ENCODE data around the gene TTC38. TPM values are rescaled to one million over a fixed set of nuclear protein-coding genes. Genes with fewer than 3 reads are reported as not detected.
"Not testable (repeated sequence)": the region's sequence is repeated elsewhere in the genome, so short reads cannot be mapped to it uniquely, and the experiment has no call there.

TTC38 gene
- total and polyA plus RNA-seq, 9 donors, result 15.6 to 29.1 (median 19.3) TPM

GRCh38 chr22:46260038-46260437 lies 7.8 kb upstream of the TTC38 start:
- DNase-seq, result no peak
- Histone ChIP-seq H3K27me3 (ENCODE audit: control insufficient read depth, insufficient read depth, low read length) (peaks cover 46% of the 10 kb centered on the region), H3K36me3 (ENCODE audit: control insufficient read depth, insufficient read depth, low read length) (no peaks in the 10 kb centered on the region), H3K9me3 (replicated peaks; ENCODE audit: control insufficient read depth, low read depth, low read length) (no peaks in the 10 kb centered on the region), H3K27ac (ENCODE audit: low read length) (no peak overlapping the region), H3K4me3 (ENCODE audit: low read length) (no peak overlapping the region), H3K4me1 (ENCODE audit: control insufficient read depth, insufficient read depth, low read length) (peaks cover 6% of the 10 kb centered on the region)
- 71% methylated on average over 6 of the region's 6 CpGs for WGBS (ENCODE audit: insufficient coverage)

GRCh38 chr22:46262449-46263215 lies 5.2 kb upstream of the TTC38 start:
- 5% methylated on average over 109 of the region's 109 CpGs for WGBS (ENCODE audit: insufficient coverage)
- DNase-seq, result peak; percentile 59
- Histone ChIP-seq H3K27me3 (ENCODE audit: control insufficient read depth, insufficient read depth, low read length) (peaks cover 41% of the 10 kb centered on the region), H3K9me3 (replicated peaks; ENCODE audit: control insufficient read depth, low read depth, low read length) (no peaks in the 10 kb centered on the region), H3K4me1 (ENCODE audit: control insufficient read depth, insufficient read depth, low read length) (peaks cover 9% of the 10 kb centered on the region), H3K27ac (ENCODE audit: low read length) (no peak overlapping the region), H3K36me3 (ENCODE audit: control insufficient read depth, insufficient read depth, low read length) (no peaks in the 10 kb centered on the region), H3K4me3 (ENCODE audit: low read length) (no peak overlapping the region)

GRCh38 chr22:46263216-46263590 lies 4.6 kb upstream of the TTC38 start, which contains the start of gene PKDREJ:
TSS of gene PKDREJ (minus strand) at chr22:46263343. CDS start at chr22:46263322, 21 bp downstream.
- peaks cover 40% of the 10 kb centered on the region for H3K27me3 ChIP-seq (ENCODE audit: control insufficient read depth, insufficient read depth, low read length)
- H3K9me3 ChIP-seq (replicated peaks; ENCODE audit: control insufficient read depth, low read depth, low read length), result no peaks in the 10 kb centered on the region
- no peak for DNase-seq
- no peak within 1 kb of the TSS for H3K27ac ChIP-seq (ENCODE audit: low read length)
- H3K4me3 ChIP-seq (ENCODE audit: low read length), result no peak within 1 kb of the TSS
- no peaks in the 10 kb centered on the region for H3K36me3 ChIP-seq (ENCODE audit: control insufficient read depth, insufficient read depth, low read length)
- 33% methylated on average over 30 of the region's 30 CpGs for WGBS (ENCODE audit: insufficient coverage)
- peaks cover 10% of the 10 kb centered on the region for H3K4me1 ChIP-seq (ENCODE audit: control insufficient read depth, insufficient read depth, low read length)

- not testable (repeated sequence) for H3K4me3 ChIP-seq (ENCODE audit: low read length); H3K27ac ChIP-seq (ENCODE audit: low read length); H3K36me3 ChIP-seq (ENCODE audit: control insufficient read depth, insufficient read depth, low read length); DNase-seq; H3K9me3 ChIP-seq (replicated peaks; ENCODE audit: control insufficient read depth, low read depth, low read length)
- WGBS (ENCODE audit: insufficient coverage), result 100% methylated on average over 2 of the region's 6 CpGs
- peaks cover 20% of the 10 kb centered on the region for H3K4me1 ChIP-seq (ENCODE audit: control insufficient read depth, insufficient read depth, low read length)
- H3K27me3 ChIP-seq (ENCODE audit: control insufficient read depth, insufficient read depth, low read length), result peaks cover 32% of the 10 kb centered on the region
These were observed 3.3 kb upstream of the TTC38 start for GRCh38 chr22:46264520-46264919.

- DNase-seq; H3K9me3 ChIP-seq (replicated peaks; ENCODE audit: control insufficient read depth, low read depth, low read length); H3K4me3 ChIP-seq (ENCODE audit: low read length); H3K36me3 ChIP-seq (ENCODE audit: control insufficient read depth, insufficient read depth, low read length); H3K27ac ChIP-seq (ENCODE audit: low read length): not testable (repeated sequence)
- Histone ChIP-seq H3K27me3 (ENCODE audit: control insufficient read depth, insufficient read depth, low read length) (peaks cover 24% of the 10 kb centered on the region), H3K4me1 (ENCODE audit: control insufficient read depth, insufficient read depth, low read length) (peaks cover 20% of the 10 kb centered on the region)
- 90% methylated on average over 3 of the region's 4 CpGs for WGBS (ENCODE audit: insufficient coverage)
These were observed 2.2 kb upstream of the TTC38 start for GRCh38 chr22:46265627-46266026.

GRCh38 chr22:46269564-46269963 lies 1.8 kb downstream of the TTC38 start:
- peaks cover 29% of the 10 kb centered on the region for H3K36me3 ChIP-seq (ENCODE audit: control insufficient read depth, insufficient read depth, low read length)
- DNase-seq, result no peak
- no peaks in the 10 kb centered on the region for H3K9me3 ChIP-seq (replicated peaks; ENCODE audit: control insufficient read depth, low read depth, low read length)
- peaks cover 16% of the 10 kb centered on the region for H3K4me1 ChIP-seq (ENCODE audit: control insufficient read depth, insufficient read depth, low read length)
- no peak overlapping the region for H3K27ac ChIP-seq (ENCODE audit: low read length)
- H3K4me3 ChIP-seq (ENCODE audit: low read length), result no peak overlapping the region
- H3K27me3 ChIP-seq (ENCODE audit: control insufficient read depth, insufficient read depth, low read length), result no peaks in the 10 kb centered on the region
- 83% methylated on average over 7 of the region's 11 CpGs for WGBS (ENCODE audit: insufficient coverage)

GRCh38 chr22:46272196-46272595 lies 4.4 kb downstream of the TTC38 start:
- peaks cover 13% of the 10 kb centered on the region for H3K4me1 ChIP-seq (ENCODE audit: control insufficient read depth, insufficient read depth, low read length)
- WGBS (ENCODE audit: insufficient coverage), result 100% methylated on average over 4 of the region's 8 CpGs

GRCh38 chr22:46272762-46273431 lies 5.1 kb downstream of the TTC38 start:
- H3K27ac ChIP-seq (ENCODE audit: low read length), result no peak overlapping the region
- 85% methylated on average over 11 of the region's 12 CpGs for WGBS (ENCODE audit: insufficient coverage)
- peaks cover 54% of the 10 kb centered on the region for H3K36me3 ChIP-seq (ENCODE audit: control insufficient read depth, insufficient read depth, low read length)
- H3K4me1 ChIP-seq (ENCODE audit: control insufficient read depth, insufficient read depth, low read length), result peaks cover 11% of the 10 kb centered on the region
- no peaks in the 10 kb centered on the region for H3K27me3 ChIP-seq (ENCODE audit: control insufficient read depth, insufficient read depth, low read length)
- DNase-seq, result no peak
- no peaks in the 10 kb centered on the region for H3K9me3 ChIP-seq (replicated peaks; ENCODE audit: control insufficient read depth, low read depth, low read length)
- no peak overlapping the region for H3K4me3 ChIP-seq (ENCODE audit: low read length)

More at GRCh38 chr22:46272196-46272595, 4.4 kb downstream of the TTC38 start:
- no peaks in the 10 kb centered on the region for H3K9me3 ChIP-seq (replicated peaks; ENCODE audit: control insufficient read depth, low read depth, low read length)
- H3K36me3 ChIP-seq (ENCODE audit: control insufficient read depth, insufficient read depth, low read length), result peaks cover 50% of the 10 kb centered on the region
- H3K4me3 ChIP-seq (ENCODE audit: low read length), result no peak overlapping the region
- H3K27ac ChIP-seq (ENCODE audit: low read length), result no peak overlapping the region
- H3K27me3 ChIP-seq (ENCODE audit: control insufficient read depth, insufficient read depth, low read length), result no peaks in the 10 kb centered on the region
- no peak for DNase-seq

- no peak for DNase-seq
- peaks cover 61% of the 10 kb centered on the region for H3K36me3 ChIP-seq (ENCODE audit: control insufficient read depth, insufficient read depth, low read length)
- no peak overlapping the region for H3K4me3 ChIP-seq (ENCODE audit: low read length)
- peaks cover 7% of the 10 kb centered on the region for H3K4me1 ChIP-seq (ENCODE audit: control insufficient read depth, insufficient read depth, low read length)
- H3K27ac ChIP-seq (ENCODE audit: low read length), result no peak overlapping the region
- H3K27me3 ChIP-seq (ENCODE audit: control insufficient read depth, insufficient read depth, low read length), result no peaks in the 10 kb centered on the region
- no peaks in the 10 kb centered on the region for H3K9me3 ChIP-seq (replicated peaks; ENCODE audit: control insufficient read depth, low read depth, low read length)
- 85% methylated on average over 9 of the region's 12 CpGs for WGBS (ENCODE audit: insufficient coverage)
These were observed 5.8 kb downstream of the TTC38 start for GRCh38 chr22:46273432-46274148.

GRCh38 chr22:46274381-46274780 lies 6.6 kb downstream of the TTC38 start:
- WGBS (ENCODE audit: insufficient coverage), result 89% methylated on average over 7 of the region's 8 CpGs

More at GRCh38 chr22:46274381-46274780, 6.6 kb downstream of the TTC38 start:
- no peak overlapping the region for H3K4me3 ChIP-seq (ENCODE audit: low read length)
- H3K27me3 ChIP-seq (ENCODE audit: control insufficient read depth, insufficient read depth, low read length), result no peaks in the 10 kb centered on the region
- H3K36me3 ChIP-seq (ENCODE audit: control insufficient read depth, insufficient read depth, low read length), result peaks cover 64% of the 10 kb centered on the region
- no peak for DNase-seq
- H3K27ac ChIP-seq (ENCODE audit: low read length), result no peak overlapping the region
- no peaks in the 10 kb centered on the region for H3K9me3 ChIP-seq (replicated peaks; ENCODE audit: control insufficient read depth, low read depth, low read length)
- no peaks in the 10 kb centered on the region for H3K4me1 ChIP-seq (ENCODE audit: control insufficient read depth, insufficient read depth, low read length)

All from muscle of leg (tissue), 11 donors.